Testis (tissue), 3 donors: ENCODE measurements around the gene CDK18. TPM values are rescaled to one million over a fixed set of nuclear protein-coding genes. Genes with fewer than 3 reads are reported as not detected.
"Not testable (repeated sequence)": the region's sequence is repeated elsewhere in the genome, so short reads cannot be mapped to it uniquely, and the experiment has no call there.

Experiments
- DNase-seq: peaks from one replicate; pipeline ENCODE4 v3.0.0-alpha.2; 2019
- H3K27ac ChIP-seq, 2 donors: fragments of 200-600 bp; sonication (generic); one replicate each; pipeline ENCODE4 v1.5.1; 2019
- H3K27me3 ChIP-seq: fragments of 200-600 bp; sonication (generic); one replicate; pipeline ENCODE4 v1.5.1; 2019
- H3K36me3 ChIP-seq: fragments of 200-600 bp; sonication (generic); one replicate; pipeline ENCODE4 v1.5.1; 2017; ENCODE audit warnings: low read depth; ENCODE audit errors: missing control alignments
- H3K4me1 ChIP-seq: fragments of 200-600 bp; sonication (generic); one replicate; pipeline ENCODE4 v1.5.1; 2019
- H3K4me3 ChIP-seq, 2 donors: fragments of 200-600 bp; sonication (generic); one replicate each; pipeline ENCODE4 v1.5.1; 2017 to 2019
- H3K9me3 ChIP-seq: fragments of 200-600 bp; sonication (generic); one replicate; pipeline ENCODE4 v1.5.1; 2017
- POLR2A ChIP-seq: fragments of 450-650 bp; IDR thresholded peaks from one replicate; pipeline ENCODE4 v1.6.1; 2017; ENCODE audit warnings: antibody characterized with exemption, mild to moderate bottlenecking, moderate library complexity
- WGBS, 2 donors: methylation state at CpG; one replicate each; pipeline ENCODE4 v1.1.5; 2018; 5-methylcytosine and 5-hydroxymethylcytosine counted together
- intact Hi-C: fragments of 100-400 bp; cut with DNase I; formaldehyde crosslinking; loops from one replicate; pipeline ENCODE4 v1.15.1; 2023; ENCODE audit warnings: low total_unique reads
- polyA plus RNA-seq: library from polyadenylated mRNA; stranded (reverse); fragments of 350-450 nt; fragmentation: Illumina TruSeq; extraction: RNeasy Lipid Tissue Mini Kit (QIAGEN cat#74804); gene quantifications from one replicate; pipeline ENCODE4 v1.2.3, GENCODE V29; 2014; ENCODE audit warnings: low read depth, low replicate concordance; ENCODE audit not compliant: insufficient read depth
- total RNA-seq, 2 donors: library from RNA; depleted of rRNA; stranded (reverse); fragments of >200 nt; gene quantifications; one replicate each; pipeline ENCODE4 v1.2.3, GENCODE V29; 2016
- TF ChIP-seq, protein P1 (sequence below), 3 experiments: fragments of 450-650 bp in 2 of 3; fragments of 200-600 bp in 1 of 3; sonication (generic) in 1 of 3; IDR thresholded peaks; one replicate each; pipeline ENCODE4 v1.5.1; 2016 to 2019; ENCODE audit warnings: antibody characterized with exemption in 3 of 3, mild to moderate bottlenecking in 2 of 3, moderate library complexity in 1 of 3

CDK18 gene
- total and polyA plus RNA-seq, 3 donors from 2014 or later, result 6.5 to 9.2 (median 8.5) TPM

DNA sequence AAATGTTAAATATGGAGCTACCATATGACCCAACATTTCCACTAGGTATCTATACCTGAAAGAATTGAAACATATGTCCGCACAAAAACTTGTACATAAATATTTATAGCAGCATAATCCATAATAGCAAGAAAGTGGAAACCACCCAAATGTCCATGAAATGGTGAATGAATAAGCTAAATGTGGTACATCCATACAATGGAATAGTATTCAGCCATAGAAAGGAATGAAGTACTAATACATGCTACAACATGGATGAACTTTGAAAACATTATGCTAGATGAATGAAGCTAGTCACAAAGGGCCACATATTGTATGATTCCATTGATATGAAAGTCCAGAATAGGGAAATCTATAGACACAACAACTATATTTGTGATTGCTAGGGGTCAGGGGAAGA lies 28.6 kb upstream of the CDK18 start:
- H3K27me3 ChIP-seq, result no peaks in the 10 kb centered on the region
- 95 to 100% methylated on average over 1 of the region's 1 CpG for WGBS, 2 donors
- TF ChIP-seq POLR2A, result no peak
- TF ChIP-seq, protein P1, sequence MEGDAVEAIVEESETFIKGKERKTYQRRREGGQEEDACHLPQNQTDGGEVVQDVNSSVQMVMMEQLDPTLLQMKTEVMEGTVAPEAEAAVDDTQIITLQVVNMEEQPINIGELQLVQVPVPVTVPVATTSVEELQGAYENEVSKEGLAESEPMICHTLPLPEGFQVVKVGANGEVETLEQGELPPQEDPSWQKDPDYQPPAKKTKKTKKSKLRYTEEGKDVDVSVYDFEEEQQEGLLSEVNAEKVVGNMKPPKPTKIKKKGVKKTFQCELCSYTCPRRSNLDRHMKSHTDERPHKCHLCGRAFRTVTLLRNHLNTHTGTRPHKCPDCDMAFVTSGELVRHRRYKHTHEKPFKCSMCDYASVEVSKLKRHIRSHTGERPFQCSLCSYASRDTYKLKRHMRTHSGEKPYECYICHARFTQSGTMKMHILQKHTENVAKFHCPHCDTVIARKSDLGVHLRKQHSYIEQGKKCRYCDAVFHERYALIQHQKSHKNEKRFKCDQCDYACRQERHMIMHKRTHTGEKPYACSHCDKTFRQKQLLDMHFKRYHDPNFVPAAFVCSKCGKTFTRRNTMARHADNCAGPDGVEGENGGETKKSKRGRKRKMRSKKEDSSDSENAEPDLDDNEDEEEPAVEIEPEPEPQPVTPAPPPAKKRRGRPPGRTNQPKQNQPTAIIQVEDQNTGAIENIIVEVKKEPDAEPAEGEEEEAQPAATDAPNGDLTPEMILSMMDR (IDR thresholded peaks at IDR 0.05), result no peak
- H3K36me3 ChIP-seq, result no peaks in the 10 kb centered on the region
- intact Hi-C loops, result no loop called here
- no peak overlapping the region for H3K27ac ChIP-seq
- H3K9me3 ChIP-seq, result no peaks in the 10 kb centered on the region
- DNase-seq, result no peak
- no peak overlapping the region for H3K4me3 ChIP-seq
- peaks cover 7% of the 10 kb centered on the region for H3K4me1 ChIP-seq

DNA sequence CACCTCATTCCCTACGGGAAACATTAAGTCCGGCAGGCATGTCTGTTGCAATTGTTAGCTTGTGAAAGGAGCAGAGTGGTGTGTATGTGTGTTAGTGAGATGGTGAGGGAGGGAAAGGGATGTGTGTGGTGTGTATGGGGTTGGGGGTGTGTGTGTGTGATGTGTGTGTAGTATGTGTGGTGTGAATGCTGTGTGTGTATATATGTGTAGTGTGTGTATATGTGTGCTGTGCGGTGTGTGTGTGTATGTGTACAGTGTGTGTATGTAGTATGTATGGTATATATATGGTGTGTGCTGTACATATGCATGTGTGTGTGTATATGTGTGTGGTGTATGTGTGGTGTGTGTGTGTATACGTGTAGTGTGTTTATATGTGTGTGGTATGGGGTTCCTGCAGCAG lies 27.8 kb upstream of the CDK18 start:
- Histone ChIP-seq H3K36me3 (no peaks in the 10 kb centered on the region), H3K9me3 (no peaks in the 10 kb centered on the region), H3K4me3 (no peak overlapping the region), H3K27ac (no peak overlapping the region), H3K4me1 (peaks cover 7% of the 10 kb centered on the region), H3K27me3 (no peaks in the 10 kb centered on the region)
- intact Hi-C loops, result no loop called here
- WGBS, 2 donors, result 94 to 97% methylated on average over 4 of the region's 4 CpGs
- DNase-seq, result no peak
- TF ChIP-seq POLR2A, result no peak
- TF ChIP-seq, protein P1 (IDR thresholded peaks at IDR 0.05), result no peak

- Histone ChIP-seq H3K4me1 (peaks cover 7% of the 10 kb centered on the region), H3K9me3 (no peaks in the 10 kb centered on the region), H3K27ac (no peak overlapping the region), H3K27me3 (no peaks in the 10 kb centered on the region), H3K36me3 (no peaks in the 10 kb centered on the region), H3K4me3 (no peak overlapping the region)
- no peak for TF ChIP-seq POLR2A
- TF ChIP-seq, protein P1 (IDR thresholded peaks at IDR 0.05), result no peak
- WGBS, 2 donors, result 76 to 88% methylated on average over 4 to 5 of the region's 6 CpGs
- intact Hi-C loops, result no loop called here
- DNase-seq, result no peak
Observed at GRCh38 chr1:205477121-205477758, 27.2 kb upstream of the CDK18 start.

- H3K4me1 ChIP-seq, result peaks cover 7% of the 10 kb centered on the region
- no peaks in the 10 kb centered on the region for H3K9me3 ChIP-seq
- no peaks in the 10 kb centered on the region for H3K27me3 ChIP-seq
- no peaks in the 10 kb centered on the region for H3K36me3 ChIP-seq
- intact Hi-C loops, result no loop called here
- no peak overlapping the region for H3K4me3 ChIP-seq
- no peak overlapping the region for H3K27ac ChIP-seq
- 68 to 72% methylated on average over 8 to 12 of the region's 12 CpGs for WGBS, 2 donors
- TF ChIP-seq POLR2A, result no peak
- TF ChIP-seq, protein P1 (IDR thresholded peaks at IDR 0.05), result no peak
- peak; percentile 79 for DNase-seq
Observed at GRCh38 chr1:205477759-205478247, 26.7 kb upstream of the CDK18 start.

DNA sequence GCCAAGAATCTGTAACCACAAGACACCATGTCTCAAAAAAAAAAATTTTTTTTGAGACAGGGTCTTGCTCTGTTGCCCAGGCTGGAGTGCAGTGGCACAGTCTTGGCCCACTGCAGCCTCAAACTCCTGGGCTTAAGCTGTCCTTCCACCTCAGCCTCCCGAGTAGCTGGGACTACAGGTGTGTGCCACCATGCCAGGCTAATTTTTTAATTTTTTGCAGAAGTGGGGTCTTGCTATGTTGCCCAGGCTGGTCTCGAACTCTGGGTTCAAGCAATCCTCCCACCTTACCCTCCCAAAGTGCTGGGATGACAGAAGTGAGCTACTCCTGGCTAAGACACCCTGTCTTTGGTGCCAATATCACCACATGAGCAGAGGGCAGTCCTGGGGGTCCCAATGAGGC lies 25.5 kb upstream of the CDK18 start:
- WGBS, 2 donors, result 80 to 93% methylated on average over 1 to 2 of the region's 2 CpGs
- not testable (repeated sequence) for H3K27me3 ChIP-seq

More for the DNA sequence above, 25.5 kb upstream of the CDK18 start:
- H3K9me3 ChIP-seq, H3K4me1 ChIP-seq, H3K4me3 ChIP-seq, H3K36me3 ChIP-seq, DNase-seq, H3K27ac ChIP-seq, intact Hi-C loops: not testable (repeated sequence)
